HG03108 (cell line): ENCODE data around the gene PRF1.
"Not testable (repeated sequence)": the region's sequence is repeated elsewhere in the genome, so short reads cannot be mapped to it uniquely, and the experiment has no call there.

Source experiments
- ATAC-seq: cut with Tn5 transposase; IDR thresholded peaks from one replicate; pipeline ENCODE4 v1.9.1; 2021; ENCODE audit warnings: moderate library complexity; ENCODE audit not compliant: unreplicated experiment

PRF1 gene

DNA sequence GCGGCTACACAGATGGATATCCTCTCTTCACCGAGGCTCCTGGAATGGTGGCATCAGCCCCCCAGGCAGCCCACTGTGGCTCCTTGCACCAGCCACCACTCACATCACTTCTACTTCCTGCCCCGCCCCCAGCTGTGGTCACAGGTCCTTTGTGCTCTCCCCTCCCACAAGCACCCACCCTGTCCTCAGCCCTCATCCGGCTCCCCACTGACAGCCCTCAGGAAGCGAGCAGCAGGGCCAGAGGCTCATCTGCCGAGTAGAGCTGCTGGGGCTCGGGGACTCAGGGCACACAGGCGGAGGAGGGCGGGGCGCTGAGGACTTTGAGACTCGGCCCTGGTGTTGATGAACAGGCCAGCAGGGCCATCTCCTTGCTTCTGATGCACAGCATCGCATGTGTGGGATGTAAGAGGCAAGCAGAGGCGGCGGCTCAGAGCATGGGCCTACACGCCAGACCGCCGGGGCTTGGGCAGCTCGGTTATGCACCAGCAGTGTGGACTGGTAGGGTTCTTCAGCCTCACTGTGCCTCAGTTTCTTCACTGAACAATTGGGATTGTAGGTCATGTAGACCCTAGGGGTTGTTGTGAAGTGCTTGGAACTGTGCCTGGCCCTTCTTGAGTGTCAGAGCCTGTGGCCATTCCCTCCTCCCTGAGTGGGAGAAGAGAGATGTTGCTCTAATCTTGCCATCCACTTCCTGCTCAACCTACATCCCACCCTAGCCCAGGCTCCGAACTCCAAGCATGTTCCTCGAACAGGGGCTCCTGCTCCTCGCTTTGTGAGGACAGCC is at the start of gene PRF1:
Gene PRF1 (minus strand): TSS at position 77 of the 784 bp plus-strand sequence. CDS start 1,839 bp downstream, outside the sequence.
- no peak for ATAC-seq

DNA sequence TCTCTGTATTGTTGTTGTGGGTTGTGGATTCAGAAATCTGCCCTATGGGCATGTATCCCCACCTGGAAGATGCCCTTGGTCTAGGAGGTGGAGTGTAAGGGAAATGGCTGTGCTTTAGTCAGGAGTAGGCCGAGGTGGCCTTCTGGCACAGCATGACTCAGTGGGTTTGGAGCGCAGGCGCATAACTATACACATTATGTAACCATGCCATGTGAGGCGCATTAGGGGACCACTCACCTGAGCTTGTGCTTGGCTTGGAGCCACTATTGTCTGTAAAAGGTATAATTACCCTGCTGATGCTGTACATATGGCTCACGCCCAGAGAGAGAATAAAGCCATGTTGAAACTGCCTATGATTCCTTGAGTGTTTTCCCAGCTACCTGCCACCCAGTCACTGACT is 49.1 kb upstream of the PRF1 start:
- no peak for ATAC-seq

DNA sequence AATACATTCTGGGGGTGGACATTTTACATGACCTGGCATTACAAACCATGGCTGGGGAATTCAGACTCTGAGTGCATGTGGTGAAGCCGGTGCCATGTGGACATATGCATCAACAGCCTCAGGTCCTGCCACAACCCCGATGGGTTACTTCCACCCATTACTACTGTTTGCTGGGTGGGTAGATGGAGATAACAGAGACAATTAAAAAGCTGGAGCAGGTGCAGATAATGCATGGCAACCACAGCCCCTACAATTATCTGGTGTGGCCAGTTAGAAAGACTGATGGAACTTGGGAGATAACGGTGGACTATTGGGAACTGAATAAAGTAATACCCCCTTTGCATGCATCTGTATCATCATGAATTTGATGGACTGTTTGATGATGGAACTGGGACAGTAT is 48.2 kb upstream of the PRF1 start:
- ATAC-seq = no peak

GRCh38 chr10:70650104-70650503 is 47.6 kb upstream of the PRF1 start:
- ATAC-seq = no peak

- no peak for ATAC-seq
Observed at GRCh38 chr10:70649526-70649925, 47.0 kb upstream of the PRF1 start.

DNA sequence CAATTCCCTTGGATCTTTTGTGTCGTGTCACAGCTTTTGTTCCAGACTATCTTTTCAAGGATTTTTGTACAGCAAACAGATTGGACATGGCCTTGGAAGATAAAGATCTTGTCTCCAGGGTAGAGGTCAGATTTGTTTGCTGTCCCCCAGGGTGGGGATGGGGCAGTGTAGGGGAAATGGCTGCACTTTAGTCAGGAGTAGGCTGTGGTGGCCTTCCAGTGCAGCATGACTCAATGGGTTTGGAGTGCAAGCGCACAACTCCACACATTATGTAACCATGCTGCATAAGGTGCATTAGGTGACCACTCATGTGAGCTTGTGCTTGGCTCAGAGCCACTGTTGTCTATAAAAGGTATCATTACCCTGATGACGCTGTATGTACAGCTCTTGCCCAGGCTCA is 45.9 kb upstream of the PRF1 start:
- ATAC-seq = no peak

DNA sequence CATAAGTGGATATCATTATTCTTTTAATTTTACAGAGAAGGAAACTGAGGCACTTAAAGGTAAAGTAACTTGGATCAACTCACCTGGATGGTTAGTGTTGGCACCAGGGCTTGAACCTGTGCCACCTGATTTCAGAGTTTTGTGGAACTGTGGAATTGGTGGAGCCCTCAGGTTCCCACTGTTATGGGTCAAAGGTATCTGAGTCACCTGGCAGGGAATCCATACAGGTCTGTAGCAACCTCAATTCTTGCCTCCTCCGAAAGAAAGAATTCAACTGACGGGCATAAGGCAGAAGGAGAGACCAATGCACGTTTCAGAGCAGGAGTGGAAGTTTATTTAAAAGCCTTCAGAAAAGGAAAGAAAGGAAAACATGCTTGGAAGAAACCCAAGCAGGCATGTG is 44.5 kb upstream of the PRF1 start:
- ATAC-seq = no peak

- ATAC-seq = not testable (repeated sequence)
Observed at GRCh38 chr10:70644959-70645358, 42.4 kb upstream of the PRF1 start.

GRCh38 chr10:70643272-70643671 is 40.7 kb upstream of the PRF1 start:
- ATAC-seq = not testable (repeated sequence)

DNA sequence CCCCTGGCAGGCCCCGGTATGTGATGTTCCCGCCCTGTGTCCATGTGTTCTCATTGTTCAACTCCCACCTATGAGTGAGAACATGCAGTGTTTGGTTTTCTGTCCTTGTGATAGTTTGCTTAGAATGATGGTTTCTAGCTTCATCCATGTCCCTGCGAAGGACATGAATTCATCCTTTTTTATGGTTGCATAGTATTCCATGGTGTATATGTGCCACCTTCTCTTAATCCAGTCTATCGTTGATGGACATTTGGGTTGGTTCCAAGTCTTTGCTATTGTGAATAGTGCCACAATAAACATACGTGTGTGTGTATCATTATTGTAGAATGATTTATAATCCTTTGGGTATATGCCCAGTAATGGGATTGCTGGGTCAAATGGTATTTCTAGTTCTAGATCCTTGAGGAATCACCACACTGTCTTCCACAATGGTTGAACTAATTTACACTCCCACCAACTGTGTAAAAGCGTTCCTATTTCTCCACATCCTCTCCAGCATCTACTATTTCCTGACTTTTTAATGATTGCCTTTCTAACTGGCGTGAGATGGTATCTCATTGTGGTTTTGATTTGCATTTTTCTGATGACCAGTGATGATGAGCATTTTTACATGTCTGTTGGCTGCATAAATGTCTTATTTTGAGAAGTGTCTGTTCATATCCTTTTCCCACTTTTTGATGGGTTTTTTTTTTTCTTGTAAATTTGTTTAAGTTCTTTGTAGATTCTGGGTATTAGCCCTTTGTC is 37.3 kb upstream of the PRF1 start:
- not testable (repeated sequence) for ATAC-seq

DNA sequence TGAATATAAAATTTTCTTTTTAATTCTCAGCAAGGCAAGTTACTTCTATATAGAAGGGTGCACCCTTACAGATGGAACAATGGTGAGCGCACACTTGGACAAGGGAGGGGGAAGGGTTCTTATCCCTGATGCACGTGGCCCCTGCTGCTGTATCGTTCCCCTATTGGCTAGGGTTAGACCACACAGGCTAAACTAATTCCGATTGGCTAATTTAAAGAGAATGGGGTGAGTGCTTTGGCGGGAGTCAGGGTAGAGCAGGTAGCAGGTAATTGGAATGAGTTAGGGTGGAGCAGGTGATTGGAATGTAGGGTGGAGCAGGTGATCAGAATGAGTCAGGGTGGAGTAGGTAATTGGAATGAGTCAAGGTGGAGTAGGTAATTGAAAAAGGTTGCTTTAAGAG is 32.0 kb upstream of the PRF1 start:
- not testable (repeated sequence) for ATAC-seq

DNA sequence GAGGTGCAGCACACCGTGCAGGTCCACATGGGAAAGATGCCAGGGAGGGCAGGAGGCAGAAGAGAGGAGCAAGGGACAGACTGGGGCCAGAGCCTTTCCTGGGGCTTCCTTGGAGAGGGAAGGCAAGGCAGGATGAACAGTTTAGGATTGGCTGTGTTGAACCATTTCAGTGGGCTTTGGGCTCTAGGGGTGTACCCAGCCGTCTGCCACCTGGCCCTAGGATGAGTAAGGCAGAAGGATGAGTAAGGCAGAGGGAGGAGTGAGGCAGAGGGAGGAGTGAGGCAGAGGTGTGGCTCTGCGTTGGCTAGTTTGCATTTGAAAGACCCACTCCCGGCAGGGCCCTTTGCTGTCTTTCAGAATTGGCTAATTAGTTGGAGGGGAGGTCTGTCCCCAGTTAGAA is 31.5 kb upstream of the PRF1 start:
- no peak for ATAC-seq

GRCh38 chr10:70631735-70632134 is 29.2 kb upstream of the PRF1 start:
- not testable (repeated sequence) for ATAC-seq

- no peak for ATAC-seq
Observed at GRCh38 chr10:70629338-70629737, 26.8 kb upstream of the PRF1 start.

- no peak for ATAC-seq
Observed at GRCh38 chr10:70626056-70626455, 23.5 kb upstream of the PRF1 start.

DNA sequence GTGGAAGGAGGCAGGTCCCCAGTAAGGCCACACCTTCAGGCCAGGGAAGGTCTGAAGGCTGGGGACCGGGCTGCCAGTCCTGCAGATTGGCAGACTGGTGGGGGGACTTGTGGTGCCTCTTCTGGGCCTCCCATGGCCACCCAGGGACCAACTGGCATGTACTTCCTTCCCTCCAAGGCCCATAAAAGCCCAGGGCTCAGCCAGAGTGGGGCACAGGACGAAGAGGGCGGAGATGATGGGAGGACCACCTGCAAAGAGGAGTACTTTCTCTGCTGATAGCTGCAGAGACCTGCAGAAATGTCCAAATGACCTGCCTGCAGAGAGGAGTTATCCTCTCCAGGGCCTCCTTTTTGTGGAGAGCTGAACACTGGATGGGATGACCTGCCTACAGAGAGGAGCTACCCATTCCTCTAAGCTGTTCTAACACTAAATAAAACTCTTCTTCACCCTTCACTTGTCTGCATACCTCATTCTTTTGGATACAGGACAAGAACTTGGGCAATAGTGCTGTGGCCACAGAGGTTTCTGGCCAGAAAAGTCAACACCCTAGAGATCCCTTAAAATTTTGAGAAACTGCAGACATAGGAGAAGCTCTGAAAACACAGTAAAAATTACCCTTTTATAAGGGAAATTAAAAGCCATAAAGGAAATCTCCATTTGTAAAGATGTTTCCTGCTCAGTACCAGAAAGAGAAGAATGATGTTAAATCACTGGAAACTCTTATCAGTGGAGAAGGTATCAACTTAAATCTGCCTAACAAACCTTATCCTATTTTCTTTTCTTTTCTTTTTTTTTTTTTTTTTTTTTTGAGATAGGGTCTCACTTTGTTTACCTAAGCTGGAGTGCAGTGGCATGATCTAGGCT is 20.7 kb upstream of the PRF1 start:
- ATAC-seq = no peak

DNA sequence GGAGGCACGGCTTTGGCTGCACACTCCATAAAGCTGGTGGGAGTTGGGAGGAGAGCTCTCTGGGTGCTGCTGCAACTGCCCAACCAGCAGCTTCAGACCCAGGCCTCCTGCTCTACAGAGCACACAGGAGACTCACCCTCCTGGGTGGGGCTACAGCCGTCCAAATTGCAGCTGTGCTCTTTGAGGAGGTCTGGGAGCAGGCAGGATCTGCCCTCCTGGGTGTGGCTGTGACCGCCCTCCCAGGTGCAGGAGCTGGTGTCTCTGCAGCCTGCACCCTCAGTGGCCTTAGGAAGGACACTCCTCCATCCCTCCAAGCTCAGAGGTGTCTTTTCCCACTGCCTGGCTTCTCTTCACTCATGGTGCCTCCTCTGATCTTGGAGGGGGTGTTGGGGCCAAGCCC is 20.0 kb upstream of the PRF1 start:
- ATAC-seq = no peak

- no peak for ATAC-seq
Observed at GRCh38 chr10:70621503-70622078, 19.1 kb upstream of the PRF1 start.

GRCh38 chr10:70620020-70620289 is 17.4 kb upstream of the PRF1 start:
- ATAC-seq = no peak

DNA sequence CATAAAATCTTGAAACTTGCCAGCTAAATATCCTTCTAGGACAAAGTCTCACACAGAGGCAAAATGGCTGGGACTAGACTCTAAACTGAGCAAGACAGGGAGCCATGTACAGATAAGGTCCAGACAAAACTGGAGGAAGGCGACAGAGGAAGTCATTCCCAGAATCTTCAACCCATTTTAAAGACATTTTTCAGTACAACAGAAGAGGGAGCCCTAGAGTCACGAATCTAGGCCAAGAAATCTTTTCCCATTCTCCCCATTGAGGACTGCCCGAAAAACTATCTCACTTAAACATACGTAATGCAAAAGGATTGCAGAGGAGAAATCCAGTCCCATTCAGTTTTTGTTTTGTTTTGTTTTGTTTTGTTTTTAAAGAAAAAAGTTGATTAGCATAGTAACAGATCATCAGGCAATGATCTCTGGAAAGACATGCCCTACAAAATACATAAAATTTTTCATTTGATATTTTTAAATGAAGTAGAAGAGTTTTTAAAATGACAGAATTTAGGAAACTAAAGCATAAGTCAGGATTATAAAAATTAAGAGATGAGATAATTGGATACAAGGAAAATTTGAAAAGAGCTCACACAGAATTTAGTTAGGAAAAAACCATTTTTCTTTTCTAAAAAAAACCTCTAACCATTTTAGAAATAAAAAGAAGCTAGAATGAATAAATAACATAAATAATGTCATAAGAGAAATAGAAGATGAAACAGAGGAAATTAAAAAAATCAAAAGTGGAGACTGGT is 16.9 kb upstream of the PRF1 start:
- ATAC-seq = no peak

DNA sequence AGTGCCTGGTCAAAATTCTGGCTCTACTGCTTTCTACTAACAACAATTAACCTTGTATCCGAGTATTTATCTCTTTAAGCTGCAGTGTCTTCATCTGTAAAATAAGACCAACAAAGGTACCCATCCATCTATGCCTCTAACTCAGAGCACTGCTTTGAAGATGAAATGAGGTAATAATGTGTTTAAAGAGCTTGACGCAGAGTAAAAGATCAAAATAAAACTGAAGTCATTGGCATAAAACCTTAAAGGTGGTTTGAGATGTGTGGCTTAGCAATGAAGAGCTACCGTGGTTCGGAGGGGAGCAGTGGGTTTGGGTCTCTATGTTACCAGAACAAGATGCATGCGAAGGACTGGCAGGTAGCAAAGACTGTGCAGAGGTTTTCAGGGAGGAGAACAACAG is 16.1 kb upstream of the PRF1 start:
- no peak for ATAC-seq
